HepG2 (cell line): Measurements from ENCODE around the gene KHNYN. TPM values are rescaled to one million over a fixed set of nuclear protein-coding genes. Genes with fewer than 3 reads are reported as not detected.

Experiments
- ATAD3A ChIP-seq: sonication (generic); formaldehyde crosslinking; IDR thresholded peaks from 2 replicates; pipeline ENCODE4 v1.4.0; 2020; ENCODE audit warnings: missing genetic modification reagents
- ELF3 ChIP-seq: IDR thresholded peaks from 2 replicates; pipeline ENCODE4 v1.6.1; 2016; ENCODE audit warnings: missing genetic modification reagents, missing compliant biosample characterization
- FOXA3 ChIP-seq: IDR thresholded peaks from 2 replicates; pipeline ENCODE4 v1.6.1; 2016; ENCODE audit warnings: missing genetic modification reagents, missing compliant biosample characterization
- HNF1B ChIP-seq: sonication (generic); formaldehyde crosslinking; IDR thresholded peaks from 2 replicates; pipeline ENCODE4 v1.5.1; 2020; ENCODE audit warnings: mild to moderate bottlenecking, moderate library complexity, missing genetic modification reagents
- KDM1A ChIP-seq: IDR thresholded peaks from 2 replicates; pipeline ENCODE4 v1.6.1; 2016; ENCODE audit warnings: missing compliant biosample characterization
- KDM5A ChIP-seq: fragments of 200-600 bp; sonication (generic); IDR thresholded peaks from 2 replicates; pipeline ENCODE4 v1.7.0; 2018; ENCODE audit warnings: antibody characterized with exemption, mild to moderate bottlenecking, low read length, borderline replicate concordance
- KLF16 ChIP-seq, 2 experiments: sonication (generic) in 1 of 2; formaldehyde crosslinking in 1 of 2; IDR thresholded peaks; 2 replicates each; pipeline versions ENCODE4 v1.6.1 to v1.8.0; 2016 to 2023; ENCODE audit warnings: missing genetic modification reagents in 2 of 2, missing compliant biosample characterization in 1 of 2
- MED1 ChIP-seq: sonication (generic); formaldehyde crosslinking; IDR thresholded peaks from 2 replicates; pipeline ENCODE4 v1.4.0; 2020; ENCODE audit warnings: missing genetic modification reagents
- MTERF4 ChIP-seq: sonication (generic); formaldehyde crosslinking; IDR thresholded peaks from 2 replicates; pipeline ENCODE4 v1.8.0; 2023; ENCODE audit warnings: mild to moderate bottlenecking, missing genetic modification reagents
- MXI1 ChIP-seq: IDR thresholded peaks from 3 replicates; pipeline ENCODE4 v1.6.1; 2012; ENCODE audit warnings: low read depth, low read length, inconsistent platforms, borderline replicate concordance
- MYC ChIP-seq: sonication (generic); formaldehyde crosslinking; IDR thresholded peaks from 2 replicates; pipeline ENCODE4 v1.9.0; 2021; ENCODE audit warnings: missing genetic modification reagents, borderline replicate concordance
- NCOR1 ChIP-seq: fragments of 200-600 bp; sonication (generic); IDR thresholded peaks from 2 replicates; pipeline ENCODE4 v1.7.0; 2017; ENCODE audit warnings: antibody characterized with exemption, low read length, borderline replicate concordance
- NFATC3 ChIP-seq: sonication (generic); formaldehyde crosslinking; IDR thresholded peaks from 2 replicates; pipeline ENCODE4 v1.5.1; 2020; ENCODE audit warnings: mild to moderate bottlenecking, missing genetic modification reagents
- PHF5A ChIP-seq: IDR thresholded peaks from one replicate; pipeline ENCODE4 v1.6.1; 2018; ENCODE audit warnings: low read depth, missing genetic modification reagents; ENCODE audit not compliant: unreplicated experiment
- RAD21 ChIP-seq: fragments of 450-650 bp; formaldehyde crosslinking; IDR thresholded peaks from 2 replicates; pipeline ENCODE4 v1.5.0; 2020; ENCODE audit warnings: mild to moderate bottlenecking
- RFXANK ChIP-seq: IDR thresholded peaks from 2 replicates; pipeline ENCODE4 v1.6.1; 2016
- ZFP37 ChIP-seq: sonication (generic); formaldehyde crosslinking; IDR thresholded peaks from 2 replicates; pipeline ENCODE4 v1.4.0; 2020; ENCODE audit warnings: missing genetic modification reagents, borderline replicate concordance
- ZKSCAN1 ChIP-seq: fragments of 150-350 bp; IDR thresholded peaks from 2 replicates; pipeline ENCODE4 v1.6.1; 2014; ENCODE audit warnings: low read length
- ZNF234 ChIP-seq: sonication (generic); formaldehyde crosslinking; conservative IDR thresholded peaks from 2 replicates; pipeline ENCODE4 v1.5.1; 2020; ENCODE audit warnings: mild to moderate bottlenecking, missing genetic modification reagents
- ZNF256 ChIP-seq: sonication (generic); formaldehyde crosslinking; conservative IDR thresholded peaks from 2 replicates; pipeline ENCODE4 v1.4.0; 2020; ENCODE audit warnings: missing genetic modification reagents
- ZNF260 ChIP-seq: sonication (generic); formaldehyde crosslinking; IDR thresholded peaks from 2 replicates; pipeline ENCODE4 v1.4.0; 2020; ENCODE audit warnings: missing genetic modification reagents, low read depth, mild to moderate bottlenecking, borderline replicate concordance
- ZNF274 ChIP-seq: sonication (generic); formaldehyde crosslinking; IDR thresholded peaks from 2 replicates; pipeline ENCODE4 v1.5.1; 2020; ENCODE audit warnings: mild to moderate bottlenecking, missing genetic modification reagents
- ZNF333 ChIP-seq: sonication (generic); formaldehyde crosslinking; IDR thresholded peaks from 2 replicates; pipeline ENCODE4 v1.4.0; 2020; ENCODE audit warnings: mild to moderate bottlenecking, missing genetic modification reagents, borderline replicate concordance
- ZNF570 ChIP-seq: sonication (generic); formaldehyde crosslinking; IDR thresholded peaks from 2 replicates; pipeline ENCODE4 v1.4.0; 2020; ENCODE audit warnings: mild to moderate bottlenecking, missing genetic modification reagents, borderline replicate concordance
- ZNF580 ChIP-seq: IDR thresholded peaks from 2 replicates; pipeline ENCODE4 v1.6.1; 2016; ENCODE audit warnings: low read depth, borderline replicate concordance
- ZNF775 ChIP-seq: sonication (generic); formaldehyde crosslinking; IDR thresholded peaks from 2 replicates; pipeline ENCODE4 v1.4.0; 2020; ENCODE audit warnings: missing genetic modification reagents, mild to moderate bottlenecking, moderate library complexity, borderline replicate concordance
- ZNF782 ChIP-seq: sonication (generic); formaldehyde crosslinking; IDR thresholded peaks from 2 replicates; pipeline ENCODE4 v1.4.0; 2020; ENCODE audit warnings: missing genetic modification reagents, mild to moderate bottlenecking, borderline replicate concordance
- polyA plus RNA-seq, 8 experiments: library from polyadenylated mRNA; depleted of rRNA in 3 of 8; stranded (reverse) in 7 of 8; unstranded in 1 of 8; fragments of >200 nt; fragmentation: Illumina TruSeq in 4 of 8; extraction: Trizol in 4 of 8; gene quantifications; 2 replicates each; pipeline versions ENCODE4 v1.2.1 to v1.2.3, GENCODE V29; 2011 to 2016; ENCODE audit warnings: low read depth in 4 of 8, missing spikeins in 1 of 8, mixed read lengths in 1 of 8; ENCODE audit not compliant: insufficient read depth in 1 of 8
- total RNA-seq, 5 experiments: library from RNA; depleted of rRNA; stranded (reverse); fragments of >200 nt; fragmentation: Illumina TruSeq; extraction: Trizol; gene quantifications; 2 replicates each; pipeline ENCODE4 v1.2.3, GENCODE V29; 2016; ENCODE audit warnings: low read depth in 1 of 5

KHNYN gene
- total and polyA plus RNA-seq, 2 of the 13 experiments (the other 11 are each of a cell fraction or from before 2014, with no cell fraction given), result 52.8 to 75.7 TPM

GRCh38 chr14:24436355-24437019, 6.7 kb downstream of the KHNYN start (continued):
- TF ChIP-seq HNF1B (peak; percentile 93), ZNF234 (no peak), ZNF333 (no peak), ZKSCAN1 (no peak), MXI1 (0 out of 3 replicates have a peak, but pooled peaks have one; percentile 29), ZNF274 (CRISPR knock-in tag) (no peak; the same call in 1 of the 2 replicates), ZNF570 (CRISPR knock-in tag) (no peak), ZNF256 (peak; percentile 50; the same call in 1 of the 2 replicates), MED1 (peak; percentile 52; the same call in 1 of the 2 replicates), ZNF580 (CRISPR knock-in tag) (no peak), KLF16 (CRISPR knock-in tag; IDR thresholded peaks at IDR 0.05) (0 out of 4 replicates have a peak, but pooled peaks of 1 of the 2 experiments have one; percentile 47), RAD21 (CRISPR knock-in tag) (peak; percentile 93), FOXA3 (CRISPR knock-in tag) (0 out of 2 replicates have a peak, but pooled peaks have one; percentile 29), ZNF775 (no peak), MTERF4 (CRISPR knock-in tag) (no peak), KDM1A (CRISPR knock-in tag) (no peak), ZNF260 (CRISPR knock-in tag) (no peak), RFXANK (CRISPR knock-in tag) (peak; percentile 59; the same call in 1 of the 2 replicates), NCOR1 (no peak), PHF5A (CRISPR knock-in tag) (peak; percentile 61), NFATC3 (CRISPR knock-in tag) (no peak), ELF3 (CRISPR knock-in tag) (peak; percentile 58; the same call in 1 of the 2 replicates), ZNF782 (no peak; the same call in 1 of the 2 replicates), ATAD3A (no peak), KDM5A (peak; percentile 63; the same call in 1 of the 2 replicates), ZFP37 (CRISPR knock-in tag) (peak; percentile 57; the same call in 1 of the 2 replicates), MYC (no peak)
